Measurements from ENCODE around the gene ADAMTSL4. TPM values are rescaled to one million over a fixed set of nuclear protein-coding genes. Genes with fewer than 3 reads are reported as not detected.

The ADAMTSL4 gene
- total and polyA plus RNA-seq, 9 of the 15 experiments (the other 6 are each of a cell fraction or from before 2014, with no cell fraction given) = 12.7 to 212 (median 35.6) TPM

DNA sequence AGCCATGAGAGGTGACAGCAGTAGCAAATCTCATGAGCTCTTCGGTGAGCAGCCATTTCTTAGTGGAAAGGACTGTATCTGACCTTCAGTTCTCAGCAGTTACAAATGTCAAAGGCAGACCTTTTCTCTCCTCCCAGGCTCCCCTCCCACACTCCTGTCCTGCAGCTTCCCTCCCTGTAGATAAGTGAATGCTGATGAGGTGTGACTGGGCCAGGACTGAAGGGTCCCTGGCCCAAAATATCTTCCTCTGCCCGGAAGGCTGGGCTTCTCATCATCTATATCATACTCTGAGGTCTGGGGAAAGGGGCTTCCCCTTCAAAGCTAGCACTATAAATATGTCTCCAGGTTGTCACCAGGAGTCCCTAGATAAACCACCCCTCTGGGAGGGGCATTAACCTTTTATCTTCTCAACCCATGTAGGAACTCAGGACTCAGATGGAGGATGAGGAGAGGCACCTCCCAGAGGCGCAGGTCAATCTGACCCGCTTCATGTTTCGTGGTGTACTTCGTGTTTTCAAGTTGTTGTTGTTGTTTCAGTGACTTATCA, 3.6 kb upstream of the ADAMTSL4 start (continued):
- TF ChIP-seq, protein P1, sequence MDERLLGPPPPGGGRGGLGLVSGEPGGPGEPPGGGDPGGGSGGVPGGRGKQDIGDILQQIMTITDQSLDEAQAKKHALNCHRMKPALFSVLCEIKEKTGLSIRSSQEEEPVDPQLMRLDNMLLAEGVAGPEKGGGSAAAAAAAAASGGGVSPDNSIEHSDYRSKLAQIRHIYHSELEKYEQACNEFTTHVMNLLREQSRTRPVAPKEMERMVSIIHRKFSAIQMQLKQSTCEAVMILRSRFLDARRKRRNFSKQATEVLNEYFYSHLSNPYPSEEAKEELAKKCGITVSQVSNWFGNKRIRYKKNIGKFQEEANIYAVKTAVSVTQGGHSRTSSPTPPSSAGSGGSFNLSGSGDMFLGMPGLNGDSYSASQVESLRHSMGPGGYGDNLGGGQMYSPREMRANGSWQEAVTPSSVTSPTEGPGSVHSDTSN (CRISPR knock-in tag; IDR thresholded peaks at IDR 0.05; ENCODE audit: low read depth) = peak; percentile 48; the same call in 1 of the 2 replicates
- TF ChIP-seq, protein P1 (tag; conservative IDR thresholded peaks at IDR 0.05; ENCODE audit: low read depth) = peak; percentile 98
- peak; percentile 72; the same call in 1 of the 2 replicates for TF ChIP-seq NFRKB (IDR thresholded peaks at IDR 0.05; ENCODE audit: low read depth)
- TF ChIP-seq, protein P2, sequence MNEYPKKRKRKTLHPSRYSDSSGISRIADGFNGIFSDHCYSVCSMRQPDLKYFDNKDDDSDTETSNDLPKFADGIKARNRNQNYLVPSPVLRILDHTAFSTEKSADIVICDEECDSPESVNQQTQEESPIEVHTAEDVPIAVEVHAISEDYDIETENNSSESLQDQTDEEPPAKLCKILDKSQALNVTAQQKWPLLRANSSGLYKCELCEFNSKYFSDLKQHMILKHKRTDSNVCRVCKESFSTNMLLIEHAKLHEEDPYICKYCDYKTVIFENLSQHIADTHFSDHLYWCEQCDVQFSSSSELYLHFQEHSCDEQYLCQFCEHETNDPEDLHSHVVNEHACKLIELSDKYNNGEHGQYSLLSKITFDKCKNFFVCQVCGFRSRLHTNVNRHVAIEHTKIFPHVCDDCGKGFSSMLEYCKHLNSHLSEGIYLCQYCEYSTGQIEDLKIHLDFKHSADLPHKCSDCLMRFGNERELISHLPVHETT (CRISPR knock-in tag; conservative IDR thresholded peaks at IDR 0.05 in 1 of 2, IDR thresholded peaks at IDR 0.05 in 1 of 2) = no peak; a peak in 1 of 4 replicates
- peak; percentile 98 for TF ChIP-seq DPF2 (IDR thresholded peaks at IDR 0.05)
- TF ChIP-seq LEF1 (IDR thresholded peaks at IDR 0.05) = peak; percentile 100
- TF ChIP-seq CBFA2T3 (IDR thresholded peaks at IDR 0.05) = peak; percentile 99
- peak; percentile 63 for TF ChIP-seq SPI1 (IDR thresholded peaks at IDR 0.05; ENCODE audit: borderline replicate concordance, low read depth, low read length)
- TF ChIP-seq YY1 (IDR thresholded peaks at IDR 0.05; ENCODE audit: borderline replicate concordance in 1 of 3, control insufficient read depth in 1 of 3, extremely low read depth in 1 of 3, insufficient read depth in 3 of 3, insufficient read length in 1 of 3, insufficient replicate concordance in 2 of 3, low read depth in 1 of 3, low read length in 2 of 3) = peak in 2 of 3 experiments; percentile 21 to 87
- TF ChIP-seq ZNF134 (CRISPR knock-in tag; conservative IDR thresholded peaks at IDR 0.05) = no peak
- TF ChIP-seq, protein P3, sequence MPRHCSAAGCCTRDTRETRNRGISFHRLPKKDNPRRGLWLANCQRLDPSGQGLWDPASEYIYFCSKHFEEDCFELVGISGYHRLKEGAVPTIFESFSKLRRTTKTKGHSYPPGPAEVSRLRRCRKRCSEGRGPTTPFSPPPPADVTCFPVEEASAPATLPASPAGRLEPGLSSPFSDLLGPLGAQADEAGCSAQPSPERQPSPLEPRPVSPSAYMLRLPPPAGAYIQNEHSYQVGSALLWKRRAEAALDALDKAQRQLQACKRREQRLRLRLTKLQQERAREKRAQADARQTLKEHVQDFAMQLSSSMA (CRISPR knock-in tag; IDR thresholded peaks at IDR 0.05) = no peak
- TF ChIP-seq PML (IDR thresholded peaks at IDR 0.05; ENCODE audit: low read length) = peak; percentile 98
- no peak for TF ChIP-seq ZNF551 (CRISPR knock-in tag; IDR thresholded peaks at IDR 0.05)
- peak; percentile 76 for TF ChIP-seq ETV1 (tag; conservative IDR thresholded peaks at IDR 0.05; ENCODE audit: low read depth)
- TF ChIP-seq, protein P4, sequence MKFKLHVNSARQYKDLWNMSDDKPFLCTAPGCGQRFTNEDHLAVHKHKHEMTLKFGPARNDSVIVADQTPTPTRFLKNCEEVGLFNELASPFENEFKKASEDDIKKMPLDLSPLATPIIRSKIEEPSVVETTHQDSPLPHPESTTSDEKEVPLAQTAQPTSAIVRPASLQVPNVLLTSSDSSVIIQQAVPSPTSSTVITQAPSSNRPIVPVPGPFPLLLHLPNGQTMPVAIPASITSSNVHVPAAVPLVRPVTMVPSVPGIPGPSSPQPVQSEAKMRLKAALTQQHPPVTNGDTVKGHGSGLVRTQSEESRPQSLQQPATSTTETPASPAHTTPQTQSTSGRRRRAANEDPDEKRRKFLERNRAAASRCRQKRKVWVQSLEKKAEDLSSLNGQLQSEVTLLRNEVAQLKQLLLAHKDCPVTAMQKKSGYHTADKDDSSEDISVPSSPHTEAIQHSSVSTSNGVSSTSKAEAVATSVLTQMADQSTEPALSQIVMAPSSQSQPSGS (CRISPR knock-in tag; IDR thresholded peaks at IDR 0.05) = no peak
- TF ChIP-seq, protein P5, sequence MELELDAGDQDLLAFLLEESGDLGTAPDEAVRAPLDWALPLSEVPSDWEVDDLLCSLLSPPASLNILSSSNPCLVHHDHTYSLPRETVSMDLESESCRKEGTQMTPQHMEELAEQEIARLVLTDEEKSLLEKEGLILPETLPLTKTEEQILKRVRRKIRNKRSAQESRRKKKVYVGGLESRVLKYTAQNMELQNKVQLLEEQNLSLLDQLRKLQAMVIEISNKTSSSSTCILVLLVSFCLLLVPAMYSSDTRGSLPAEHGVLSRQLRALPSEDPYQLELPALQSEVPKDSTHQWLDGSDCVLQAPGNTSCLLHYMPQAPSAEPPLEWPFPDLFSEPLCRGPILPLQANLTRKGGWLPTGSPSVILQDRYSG (tag; conservative IDR thresholded peaks at IDR 0.05; ENCODE audit: low read depth) = 0 out of 2 replicates have a peak, but pooled peaks have one; percentile 41
- TF ChIP-seq NEUROD1 (IDR thresholded peaks at IDR 0.05; ENCODE audit: borderline replicate concordance, low read depth, low read length, partially characterized antibody) = peak; percentile 73
- TF ChIP-seq TEAD1 (CRISPR knock-in tag; IDR thresholded peaks at IDR 0.05) = 0 out of 4 replicates have a peak, but pooled peaks of 1 of the 2 experiments have one; percentile 43
- TF ChIP-seq MYBL2 (IDR thresholded peaks at IDR 0.05; ENCODE audit: low read depth) = no peak
- TF ChIP-seq MYBL2 (CRISPR knock-in tag; IDR thresholded peaks at IDR 0.05; ENCODE audit: borderline replicate concordance) = no peak
- TF ChIP-seq EHMT2 (IDR thresholded peaks at IDR 0.05) = no peak

All from K562 (cell line).